GM12878 (cell line): ENCODE measurements around the gene HSPB1. TPM values are rescaled to one million over a fixed set of nuclear protein-coding genes. Genes with fewer than 3 reads are reported as not detected.

Source experiments
- ATAC-seq: fragments of 200-7000 bp; cut with Tn5 transposase; 3 replicates; pipeline ENCODE4 v1.9.1; 2020; ENCODE audit warnings: mild to moderate bottlenecking, moderate library complexity
- BruUV-seq: library from RNA; stranded (reverse); fragments of 400-500 nt; replicated peaks from 2 replicates; lab custom pipeline; 2021; lab: Mats Ljungman, UMichigan
- CTCF ChIA-PET: fragments of 300-600 bp; sonication (Branson Sonifier 250); formaldehyde crosslinking; extraction: SDS; loops from one replicate; lab custom pipeline; 2021; ENCODE audit warnings: inconsistent platforms; lab: Yijun Ruan, JAX
- POLR2A ChIA-PET: fragments of 350-600 bp; formaldehyde crosslinking; extraction: SDS; loops from one replicate; lab custom pipeline; 2021; ENCODE audit warnings: inconsistent platforms; lab: Charles Lee
- RAD21 ChIA-PET: fragments of 300-600 bp; sonication (Branson Sonifier 250); formaldehyde crosslinking; loops from one replicate; lab custom pipeline; 2023; ENCODE audit warnings: antibody characterized with exemption; ENCODE audit not compliant: unreplicated experiment; lab: Charles Lee
- SMC1A ChIA-PET: fragments of 300-600 bp; sonication (Branson Sonifier 250); formaldehyde crosslinking; loops from one replicate; lab custom pipeline; 2023; ENCODE audit not compliant: unreplicated experiment, uncharacterized antibody; lab: Charles Lee
- DNase-seq: peaks from one replicate; pipeline ENCODE4 v3.0.0-alpha.2; 2011; ENCODE audit warnings: low read depth, low spot score
- FAIRE-seq: peaks from 3 replicates; lab custom pipeline; 2011; peaks lifted over from hg19 to GRCh38; lab: Jason Lieb, UNC
- H2AFZ ChIP-seq: 2 replicates; pipeline ENCODE4 v1.6.0; 2011; ENCODE audit warnings: low read depth, low read length, control low read depth; ENCODE audit not compliant: control insufficient read depth
- H3K27ac ChIP-seq: 2 replicates; pipeline ENCODE4 v1.5.1; 2011; ENCODE audit warnings: control low read depth; ENCODE audit not compliant: control insufficient read depth, insufficient read depth
- H3K27me3 ChIP-seq, 2 experiments: replicated peaks in 1 of 2; 2 replicates each; pipeline versions ENCODE4 v1.6.0 to v1.6.1; 2011; ENCODE audit warnings: low read length in 1 of 2; ENCODE audit not compliant: control insufficient read depth in 2 of 2, insufficient read depth in 2 of 2
- H3K36me3 ChIP-seq, 2 experiments: 2 replicates each; pipeline ENCODE4 v1.5.1; 2011; ENCODE audit warnings: low read length in 1 of 2; ENCODE audit not compliant: control insufficient read depth in 2 of 2, insufficient read depth in 2 of 2
- H3K4me1 ChIP-seq: 2 replicates; pipeline ENCODE4 v1.6.1; 2011; ENCODE audit warnings: mild to moderate bottlenecking, low read length, moderate library complexity, mixed read lengths; ENCODE audit not compliant: control insufficient read depth, insufficient read depth
- H3K4me2 ChIP-seq: 2 replicates; pipeline ENCODE4 v1.6.0; 2011; ENCODE audit warnings: control low read depth; ENCODE audit not compliant: control insufficient read depth, insufficient read depth
- H3K4me3 ChIP-seq: fragments of 200-600 bp; sonication (generic); 2 replicates; pipeline ENCODE4 v1.5.1; 2016
- H3K79me2 ChIP-seq: 2 replicates; pipeline ENCODE4 v1.6.0; 2011; ENCODE audit warnings: low read length; ENCODE audit not compliant: control insufficient read depth, insufficient read depth
- H3K9ac ChIP-seq: 2 replicates; pipeline ENCODE4 v1.8.0; 2011; ENCODE audit warnings: low read length, control low read depth, mixed read lengths; ENCODE audit not compliant: control insufficient read depth, insufficient read depth
- H3K9me3 ChIP-seq: replicated peaks from 3 replicates; pipeline ENCODE4 v1.5.1; 2011; ENCODE audit warnings: mild to moderate bottlenecking, low read length; ENCODE audit not compliant: control insufficient read depth, insufficient read depth
- H4K20me1 ChIP-seq: 2 replicates; pipeline ENCODE4 v1.6.0; 2011; ENCODE audit not compliant: control insufficient read depth, insufficient read depth
- CBFB ChIP-seq: IDR thresholded peaks from 2 replicates; pipeline ENCODE4 v1.6.1; 2016; ENCODE audit warnings: antibody characterized with exemption, low read depth
- CREB1 ChIP-seq: IDR thresholded peaks from 2 replicates; pipeline ENCODE4 v1.6.1; 2012; ENCODE audit warnings: low read depth, mild to moderate bottlenecking, inconsistent platforms
- ESRRA ChIP-seq: IDR thresholded peaks from 2 replicates; pipeline ENCODE4 v1.6.1; 2012; ENCODE audit warnings: mild to moderate bottlenecking, low read length, improper control_type of control experiment
- FOS ChIP-seq: IDR thresholded peaks from 3 replicates; pipeline ENCODE4 v1.6.1; 2011; ENCODE audit warnings: borderline replicate concordance; ENCODE audit not compliant: insufficient read length; ENCODE audit errors: extremely low read depth
- KLF5 ChIP-seq: fragments of 450-650 bp; IDR thresholded peaks from 2 replicates; pipeline ENCODE4 v1.6.1; 2014; ENCODE audit warnings: mild to moderate bottlenecking; ENCODE audit not compliant: partially characterized antibody
- LARP7 ChIP-seq: fragments of 450-650 bp; IDR thresholded peaks from 2 replicates; pipeline ENCODE4 v1.6.1; 2017; ENCODE audit warnings: mild to moderate bottlenecking
- MEF2B ChIP-seq: fragments of 450-650 bp; IDR thresholded peaks from 2 replicates; pipeline ENCODE4 v1.6.1; 2018; ENCODE audit warnings: mild to moderate bottlenecking, moderate library complexity; ENCODE audit not compliant: partially characterized antibody, poor library complexity, severe bottlenecking
- NR2C2 ChIP-seq: IDR thresholded peaks from 2 replicates; pipeline ENCODE4 v1.6.1; 2011; ENCODE audit warnings: borderline replicate concordance, low read depth; ENCODE audit not compliant: control insufficient read depth, insufficient read length
- NR2F1 ChIP-seq: fragments of 450-650 bp; conservative IDR thresholded peaks from 2 replicates; pipeline ENCODE4 v1.6.1; 2017; ENCODE audit warnings: mild to moderate bottlenecking
- NRF1 ChIP-seq: conservative IDR thresholded peaks from 2 replicates; pipeline ENCODE4 v1.6.1; 2011; ENCODE audit warnings: mild to moderate bottlenecking, low read depth, low read length, improper control_type of control experiment
- POLR2AphosphoS5 ChIP-seq: IDR thresholded peaks from 2 replicates; pipeline ENCODE4 v1.6.1; 2011; ENCODE audit warnings: mild to moderate bottlenecking, low read length, inconsistent platforms
- RAD51 ChIP-seq: fragments of 450-650 bp; IDR thresholded peaks from 2 replicates; pipeline ENCODE4 v1.6.1; 2016; ENCODE audit warnings: moderate library complexity, mild to moderate bottlenecking, inconsistent platforms
- RCOR1 ChIP-seq: conservative IDR thresholded peaks from 2 replicates; pipeline ENCODE4 v1.6.1; 2012; ENCODE audit warnings: low read depth, low read length, improper control_type of control experiment
- ZNF207 ChIP-seq: fragments of 450-650 bp; IDR thresholded peaks from 2 replicates; pipeline ENCODE4 v1.6.1; 2014; ENCODE audit warnings: antibody characterized with exemption, mild to moderate bottlenecking, borderline replicate concordance
- ZSCAN29 ChIP-seq: fragments of 450-650 bp; IDR thresholded peaks from 2 replicates; pipeline ENCODE4 v1.6.1; 2017; ENCODE audit warnings: mild to moderate bottlenecking, moderate library complexity
- WGBS: methylation state at CpG from one replicate; pipeline ENCODE4 v1.1.6; 2016; ENCODE audit warnings: low lambda C conversion rate; ENCODE audit not compliant: insufficient replicate concordance, insufficient coverage; ENCODE audit errors: missing lambda C conversion rate; 5-methylcytosine and 5-hydroxymethylcytosine counted together
- in situ Hi-C: fragments of 300-500 bp; cut with MboI; formaldehyde crosslinking; loops from 9 replicates; pipeline ENCODE4 v1.14.3; 2018; ENCODE audit warnings: mixed read lengths
- intact Hi-C: fragments of 100-400 bp; cut with micrococcal nuclease; formaldehyde crosslinking; loops from one replicate; pipeline ENCODE4 v1.14.2; 2022; ENCODE audit not compliant: unreplicated experiment
- polyA plus RNA-seq, 11 experiments: library from polyadenylated mRNA; depleted of rRNA in 4 of 11; unstranded in 6 of 11; stranded (reverse) in 5 of 11; fragments of >200 nt; fragmentation: Nextera tagmentation in 4 of 11; fragmentation: Illumina TruSeq in 1 of 11; extraction: Ambion mirVana in 4 of 11; extraction: Trizol in 1 of 11; gene quantifications; 1 replicate in 1 of 11; 2 replicates in 10 of 11; pipeline versions ENCODE4 v1.2.1 to v1.2.3, GENCODE V29; 2011 to 2016; ENCODE audit warnings: inconsistent platforms in 2 of 11, missing spikeins in 2 of 11, low read depth in 1 of 11
- total RNA-seq, 4 experiments: library from RNA; depleted of rRNA in 3 of 4; stranded (reverse); fragments of >200 nt in 3 of 4; fragmentation: Illumina TruSeq in 1 of 4; extraction: Trizol in 1 of 4; gene quantifications; 2 replicates each; pipeline versions ENCODE4 v1.2.1 to v1.2.3, GENCODE V29; 2013 to 2021

The HSPB1 gene
- total and polyA plus RNA-seq, 10 of the 15 experiments (the other 5 are each of a cell fraction or from before 2014, with no cell fraction given): 13.7 to 297 (median 62.0) TPM

DNA sequence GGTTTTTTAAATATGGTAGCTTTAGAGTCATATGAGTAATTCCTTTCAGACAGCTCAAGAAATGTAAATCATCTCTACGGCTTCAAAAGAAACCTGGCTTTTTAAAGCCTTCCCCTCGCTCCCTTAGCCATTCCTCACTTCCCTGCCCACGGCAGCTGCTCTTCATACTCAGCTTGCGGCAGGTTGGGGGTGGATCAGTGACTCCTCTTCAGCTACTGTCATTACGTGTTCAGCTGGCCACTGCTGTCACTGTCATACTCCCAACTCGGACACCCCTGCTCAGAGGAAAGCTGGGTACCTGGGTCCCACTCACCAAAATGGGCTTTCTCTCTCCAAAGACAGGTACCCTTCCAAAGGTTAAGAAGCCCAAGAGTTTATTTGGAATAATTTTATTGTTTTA is 49.7 kb downstream of the HSPB1 start:
- SMC1A ChIA-PET: interaction anchor here (0.6 to 1.5 kb wide), 2 partner anchors 10 to 14 kb away, joined by 3 to 4 read pairs; no protein-coding TSS in a partner anchor
- no peak overlapping the region for H3K27ac ChIP-seq
- TF ChIP-seq LARP7 (no peak), NR2C2 (no peak), POLR2AphosphoS5 (peak; percentile 65; the same call in 1 of the 2 replicates)
- TF ChIP-seq, all 136 proteins: peak for 1
- BruUV-seq: no TSS peak
- Histone ChIP-seq H3K4me3 (no peak overlapping the region), H3K9ac (no peak overlapping the region), H3K4me1 (0 out of 2 replicates have a peak, but pooled peaks cover 3% of the 10 kb centered on the region), H3K27me3 (no peaks in the 10 kb centered on the region), H4K20me1 (peaks cover 10% of the 10 kb centered on the region), H3K79me2 (peaks cover 82% of the 10 kb centered on the region), H3K4me2 (0 out of 2 replicates have a peak overlapping the region, but pooled peaks have one; percentile 37), H2AFZ (no peak overlapping the region), H3K36me3 (peaks cover 4 to 32% of the 10 kb centered on the region in 2 experiments), H3K9me3 (peaks cover 2% of the 10 kb centered on the region; the same call in 2 of the 3 replicates)
- in situ Hi-C loops: no loop called here
- ChIA-PET POLR2A (no interaction called here), CTCF (interaction anchor here (1.6 to 2.1 kb wide), 2 partner anchors 35 to 38 kb away, joined by 3 to 5 read pairs; no protein-coding TSS in a partner anchor), RAD21 (no interaction called here)
- intact Hi-C loops: no loop called here
- WGBS: 2% methylated on average over 6 of the region's 6 CpGs
- FAIRE-seq: no peak
- no peak for DNase-seq
- peak; percentile 9; the same call in 1 of the 3 replicates for ATAC-seq

- Histone ChIP-seq H3K79me2 (peaks cover 96% of the 10 kb centered on the region), H3K9me3 (peaks cover 2% of the 10 kb centered on the region; the same call in 2 of the 3 replicates), H4K20me1 (peaks cover 10% of the 10 kb centered on the region), H3K9ac (no peak overlapping the region), H3K27ac (no peak overlapping the region), H3K4me2 (peak overlapping the region; percentile 47; the same call in 1 of the 2 replicates), H3K4me1 (0 out of 2 replicates have a peak, but pooled peaks cover 3% of the 10 kb centered on the region), H3K4me3 (peak overlapping the region; percentile 2; the same call in 1 of the 2 replicates), H2AFZ (no peak overlapping the region), H3K27me3 (no peaks in the 10 kb centered on the region), H3K36me3 (peaks cover 2 to 29% of the 10 kb centered on the region in 2 experiments)
- intact Hi-C loops: no loop called here
- POLR2A ChIA-PET: no interaction called here
- DNase-seq: no peak
- no peak for ATAC-seq
- TF ChIP-seq CBFB (no peak), ZSCAN29 (no peak), KLF5 (no peak), ZNF207 (no peak), RAD51 (no peak), CREB1 (no peak), NR2F1 (no peak), ESRRA (no peak), MEF2B (no peak), RCOR1 (no peak), NRF1 (no peak), FOS (no peak)
- in situ Hi-C loops: no loop called here
- SMC1A ChIA-PET: interaction anchor here (1.1 to 1.3 kb wide), 2 partner anchors 35 to 36 kb away, joined by 4 read pairs; no protein-coding TSS in a partner anchor
- RAD21 ChIA-PET: interaction anchor here (1.2 to 1.4 kb wide), 2 partner anchors 35 to 90 kb away, joined by 3 read pairs; no protein-coding TSS in a partner anchor
- no peak for FAIRE-seq
- CTCF ChIA-PET: interaction anchor here (0.6 to 2.6 kb wide), 3 partner anchors 22 to 1683 kb away, joined by 3 to 6 read pairs (median 5); no protein-coding TSS in a partner anchor
- 87% methylated on average over 5 of the region's 5 CpGs for WGBS
- no TSS peak for BruUV-seq
Measured at GRCh38 chr7:76353744-76354143, 51.3 kb downstream of the HSPB1 start.
